ENCODE results near the gene HCN3. TPM values are rescaled to one million over a fixed set of nuclear protein-coding genes. Genes with fewer than 3 reads are reported as not detected.

HCN3 gene
- total and polyA plus RNA-seq, 2 of the 13 experiments (the other 11 are each of a cell fraction or from before 2014, with no cell fraction given): 2.4 to 10.2 TPM

DNA sequence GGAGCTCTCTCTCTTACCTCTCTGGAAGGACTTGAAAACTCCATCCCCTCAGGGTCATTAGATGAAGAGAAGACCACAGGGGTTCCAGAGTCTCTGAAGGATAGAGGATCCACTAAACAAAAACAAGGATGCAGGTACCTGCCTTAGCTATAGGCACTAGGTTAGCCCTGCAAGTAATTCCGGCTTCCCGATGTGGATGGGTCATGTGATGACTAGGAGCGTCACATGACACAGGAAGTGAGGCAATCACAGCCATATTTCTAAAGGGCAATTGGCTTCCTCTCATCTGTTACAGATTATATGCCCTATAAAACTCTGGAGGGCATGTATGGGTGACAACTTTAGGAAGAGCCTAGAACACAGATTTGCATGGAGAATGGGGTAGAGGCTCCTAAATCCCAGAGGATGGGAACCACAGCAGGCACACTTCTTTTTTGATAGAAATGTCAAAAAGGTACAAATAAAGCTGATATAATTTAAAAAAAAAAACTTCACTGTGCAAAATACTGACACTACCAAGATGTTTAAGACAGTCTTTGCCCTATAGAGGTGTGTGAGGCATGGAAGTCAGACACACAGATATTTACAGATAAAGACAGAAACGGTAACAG, 36.1 kb upstream of the HCN3 start (continued):
- TF ChIP-seq, protein P1, sequence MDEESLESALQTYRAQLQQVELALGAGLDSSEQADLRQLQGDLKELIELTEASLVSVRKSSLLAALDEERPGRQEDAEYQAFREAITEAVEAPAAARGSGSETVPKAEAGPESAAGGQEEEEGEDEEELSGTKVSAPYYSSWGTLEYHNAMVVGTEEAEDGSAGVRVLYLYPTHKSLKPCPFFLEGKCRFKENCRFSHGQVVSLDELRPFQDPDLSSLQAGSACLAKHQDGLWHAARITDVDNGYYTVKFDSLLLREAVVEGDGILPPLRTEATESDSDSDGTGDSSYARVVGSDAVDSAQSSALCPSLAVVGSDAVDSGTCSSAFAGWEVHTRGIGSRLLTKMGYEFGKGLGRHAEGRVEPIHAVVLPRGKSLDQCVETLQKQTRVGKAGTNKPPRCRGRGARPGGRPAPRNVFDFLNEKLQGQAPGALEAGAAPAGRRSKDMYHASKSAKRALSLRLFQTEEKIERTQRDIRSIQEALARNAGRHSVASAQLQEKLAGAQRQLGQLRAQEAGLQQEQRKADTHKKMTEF (CRISPR knock-in tag; IDR thresholded peaks at IDR 0.05): peak; percentile 74
- TF ChIP-seq SAP130 (CRISPR knock-in tag; IDR thresholded peaks at IDR 0.05; ENCODE audit: low read depth): peak; percentile 100
- TF ChIP-seq, protein P2, sequence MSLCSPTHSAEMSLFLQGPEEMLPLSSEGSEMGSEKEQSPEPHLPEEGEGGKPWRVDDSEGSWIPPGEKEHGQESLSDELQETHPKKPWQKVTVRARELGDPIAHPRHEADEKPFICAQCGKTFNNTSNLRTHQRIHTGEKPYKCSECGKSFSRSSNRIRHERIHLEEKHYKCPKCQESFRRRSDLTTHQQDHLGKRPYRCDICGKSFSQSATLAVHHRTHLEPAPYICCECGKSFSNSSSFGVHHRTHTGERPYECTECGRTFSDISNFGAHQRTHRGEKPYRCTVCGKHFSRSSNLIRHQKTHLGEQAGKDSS (CRISPR knock-in tag; IDR thresholded peaks at IDR 0.05; ENCODE audit: borderline replicate concordance, low read depth): no peak
- TF ChIP-seq XBP1 (CRISPR knock-in tag; IDR thresholded peaks at IDR 0.05): no peak
- no peak for TF ChIP-seq ZNF460 (CRISPR knock-in tag; IDR thresholded peaks at IDR 0.05; ENCODE audit: borderline replicate concordance)
- TF ChIP-seq, protein P3, sequence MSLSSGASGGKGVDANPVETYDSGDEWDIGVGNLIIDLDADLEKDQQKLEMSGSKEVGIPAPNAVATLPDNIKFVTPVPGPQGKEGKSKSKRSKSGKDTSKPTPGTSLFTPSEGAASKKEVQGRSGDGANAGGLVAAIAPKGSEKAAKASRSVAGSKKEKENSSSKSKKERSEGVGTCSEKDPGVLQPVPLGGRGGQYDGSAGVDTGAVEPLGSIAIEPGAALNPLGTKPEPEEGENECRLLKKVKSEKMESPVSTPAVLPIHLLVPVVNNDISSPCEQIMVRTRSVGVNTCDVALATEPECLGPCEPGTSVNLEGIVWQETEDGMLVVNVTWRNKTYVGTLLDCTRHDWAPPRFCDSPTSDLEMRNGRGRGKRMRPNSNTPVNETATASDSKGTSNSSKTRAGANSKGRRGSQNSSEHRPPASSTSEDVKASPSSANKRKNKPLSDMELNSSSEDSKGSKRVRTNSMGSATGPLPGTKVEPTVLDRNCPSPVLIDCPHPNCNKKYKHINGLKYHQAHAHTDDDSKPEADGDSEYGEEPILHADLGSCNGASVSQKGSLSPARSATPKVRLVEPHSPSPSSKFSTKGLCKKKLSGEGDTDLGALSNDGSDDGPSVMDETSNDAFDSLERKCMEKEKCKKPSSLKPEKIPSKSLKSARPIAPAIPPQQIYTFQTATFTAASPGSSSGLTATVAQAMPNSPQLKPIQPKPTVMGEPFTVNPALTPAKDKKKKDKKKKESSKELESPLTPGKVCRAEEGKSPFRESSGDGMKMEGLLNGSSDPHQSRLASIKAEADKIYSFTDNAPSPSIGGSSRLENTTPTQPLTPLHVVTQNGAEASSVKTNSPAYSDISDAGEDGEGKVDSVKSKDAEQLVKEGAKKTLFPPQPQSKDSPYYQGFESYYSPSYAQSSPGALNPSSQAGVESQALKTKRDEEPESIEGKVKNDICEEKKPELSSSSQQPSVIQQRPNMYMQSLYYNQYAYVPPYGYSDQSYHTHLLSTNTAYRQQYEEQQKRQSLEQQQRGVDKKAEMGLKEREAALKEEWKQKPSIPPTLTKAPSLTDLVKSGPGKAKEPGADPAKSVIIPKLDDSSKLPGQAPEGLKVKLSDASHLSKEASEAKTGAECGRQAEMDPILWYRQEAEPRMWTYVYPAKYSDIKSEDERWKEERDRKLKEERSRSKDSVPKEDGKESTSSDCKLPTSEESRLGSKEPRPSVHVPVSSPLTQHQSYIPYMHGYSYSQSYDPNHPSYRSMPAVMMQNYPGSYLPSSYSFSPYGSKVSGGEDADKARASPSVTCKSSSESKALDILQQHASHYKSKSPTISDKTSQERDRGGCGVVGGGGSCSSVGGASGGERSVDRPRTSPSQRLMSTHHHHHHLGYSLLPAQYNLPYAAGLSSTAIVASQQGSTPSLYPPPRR (CRISPR knock-in tag; IDR thresholded peaks at IDR 0.05; ENCODE audit: borderline replicate concordance): no peak
- TF ChIP-seq FOSL2 (CRISPR knock-in tag; IDR thresholded peaks at IDR 0.05): peak; percentile 54; the same call in 1 of the 2 replicates
- TF ChIP-seq U2AF2 (IDR thresholded peaks at IDR 0.05; ENCODE audit: low read depth, low read length): no peak
- TF ChIP-seq YEATS2 (CRISPR knock-in tag; IDR thresholded peaks at IDR 0.05; ENCODE audit: borderline replicate concordance): peak; percentile 98
- TF ChIP-seq, protein P4, sequence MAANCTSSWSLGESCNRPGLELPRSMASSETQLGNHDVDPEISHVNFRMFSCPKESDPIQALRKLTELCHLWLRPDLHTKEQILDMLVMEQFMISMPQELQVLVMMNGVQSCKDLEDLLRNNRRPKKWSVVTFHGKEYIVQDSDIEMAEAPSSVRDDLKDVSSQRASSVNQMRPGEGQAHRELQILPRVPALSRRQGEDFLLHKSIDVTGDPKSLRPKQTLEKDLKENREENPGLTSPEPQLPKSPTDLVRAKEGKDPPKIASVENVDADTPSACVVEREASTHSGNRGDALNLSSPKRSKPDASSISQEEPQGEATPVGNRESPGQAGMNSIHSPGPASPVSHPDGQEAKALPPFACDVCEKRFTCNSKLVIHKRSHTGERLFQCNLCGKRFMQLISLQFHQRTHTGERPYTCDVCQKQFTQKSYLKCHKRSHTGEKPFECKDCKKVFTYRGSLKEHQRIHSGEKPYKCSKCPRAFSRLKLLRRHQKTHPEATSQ (CRISPR knock-in tag; IDR thresholded peaks at IDR 0.05; ENCODE audit: borderline replicate concordance): no peak
- peak; percentile 58; the same call in 1 of the 2 replicates for TF ChIP-seq PHF21A (CRISPR knock-in tag; IDR thresholded peaks at IDR 0.05)
- TF ChIP-seq, protein P5, sequence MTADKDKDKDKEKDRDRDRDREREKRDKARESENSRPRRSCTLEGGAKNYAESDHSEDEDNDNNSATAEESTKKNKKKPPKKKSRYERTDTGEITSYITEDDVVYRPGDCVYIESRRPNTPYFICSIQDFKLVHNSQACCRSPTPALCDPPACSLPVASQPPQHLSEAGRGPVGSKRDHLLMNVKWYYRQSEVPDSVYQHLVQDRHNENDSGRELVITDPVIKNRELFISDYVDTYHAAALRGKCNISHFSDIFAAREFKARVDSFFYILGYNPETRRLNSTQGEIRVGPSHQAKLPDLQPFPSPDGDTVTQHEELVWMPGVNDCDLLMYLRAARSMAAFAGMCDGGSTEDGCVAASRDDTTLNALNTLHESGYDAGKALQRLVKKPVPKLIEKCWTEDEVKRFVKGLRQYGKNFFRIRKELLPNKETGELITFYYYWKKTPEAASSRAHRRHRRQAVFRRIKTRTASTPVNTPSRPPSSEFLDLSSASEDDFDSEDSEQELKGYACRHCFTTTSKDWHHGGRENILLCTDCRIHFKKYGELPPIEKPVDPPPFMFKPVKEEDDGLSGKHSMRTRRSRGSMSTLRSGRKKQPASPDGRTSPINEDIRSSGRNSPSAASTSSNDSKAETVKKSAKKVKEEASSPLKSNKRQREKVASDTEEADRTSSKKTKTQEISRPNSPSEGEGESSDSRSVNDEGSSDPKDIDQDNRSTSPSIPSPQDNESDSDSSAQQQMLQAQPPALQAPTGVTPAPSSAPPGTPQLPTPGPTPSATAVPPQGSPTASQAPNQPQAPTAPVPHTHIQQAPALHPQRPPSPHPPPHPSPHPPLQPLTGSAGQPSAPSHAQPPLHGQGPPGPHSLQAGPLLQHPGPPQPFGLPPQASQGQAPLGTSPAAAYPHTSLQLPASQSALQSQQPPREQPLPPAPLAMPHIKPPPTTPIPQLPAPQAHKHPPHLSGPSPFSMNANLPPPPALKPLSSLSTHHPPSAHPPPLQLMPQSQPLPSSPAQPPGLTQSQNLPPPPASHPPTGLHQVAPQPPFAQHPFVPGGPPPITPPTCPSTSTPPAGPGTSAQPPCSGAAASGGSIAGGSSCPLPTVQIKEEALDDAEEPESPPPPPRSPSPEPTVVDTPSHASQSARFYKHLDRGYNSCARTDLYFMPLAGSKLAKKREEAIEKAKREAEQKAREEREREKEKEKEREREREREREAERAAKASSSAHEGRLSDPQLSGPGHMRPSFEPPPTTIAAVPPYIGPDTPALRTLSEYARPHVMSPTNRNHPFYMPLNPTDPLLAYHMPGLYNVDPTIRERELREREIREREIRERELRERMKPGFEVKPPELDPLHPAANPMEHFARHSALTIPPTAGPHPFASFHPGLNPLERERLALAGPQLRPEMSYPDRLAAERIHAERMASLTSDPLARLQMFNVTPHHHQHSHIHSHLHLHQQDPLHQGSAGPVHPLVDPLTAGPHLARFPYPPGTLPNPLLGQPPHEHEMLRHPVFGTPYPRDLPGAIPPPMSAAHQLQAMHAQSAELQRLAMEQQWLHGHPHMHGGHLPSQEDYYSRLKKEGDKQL (CRISPR knock-in tag; IDR thresholded peaks at IDR 0.05; ENCODE audit: low read depth): no peak
- 0 out of 2 replicates have a peak, but pooled peaks have one; percentile 19 for TF ChIP-seq BCL6 (CRISPR knock-in tag; IDR thresholded peaks at IDR 0.05)
- TF ChIP-seq HCFC1 (IDR thresholded peaks at IDR 0.05; ENCODE audit: low read depth, low read length): peak; percentile 81
- TF ChIP-seq ZNF335 (CRISPR knock-in tag; IDR thresholded peaks at IDR 0.05): peak; percentile 60; the same call in 1 of the 2 replicates
